H9 (cell line): ENCODE data around the gene CDH13. TPM values are rescaled to one million over a fixed set of nuclear protein-coding genes. Genes with fewer than 3 reads are reported as not detected.

Source experiments
- DNase-seq: peaks from one replicate; pipeline ENCODE4 v3.0.0-alpha.2; 2017
- H2AFZ ChIP-seq: one replicate; pipeline ENCODE4 v1.6.1; 2013; ENCODE audit warnings: mild to moderate bottlenecking, low read length, control low read depth, moderate library complexity
- H2AK5ac ChIP-seq: 2 replicates; pipeline ENCODE4 v1.6.1; 2013; ENCODE audit warnings: low read length, control low read depth, mixed read lengths; ENCODE audit not compliant: insufficient read length
- H2BK120ac ChIP-seq: one replicate; pipeline ENCODE4 v1.6.1; 2013; ENCODE audit warnings: low read depth, mild to moderate bottlenecking, low read length, control low read depth, inconsistent platforms; ENCODE audit not compliant: poor library complexity, severe bottlenecking
- H2BK12ac ChIP-seq: 2 replicates; pipeline ENCODE4 v1.6.1; 2013; ENCODE audit warnings: low read length, control low read depth, mixed read lengths, low read depth; ENCODE audit not compliant: insufficient read length
- H2BK15ac ChIP-seq: 2 replicates; pipeline ENCODE4 v1.6.1; 2013; ENCODE audit warnings: low read depth, low read length, control low read depth
- H2BK20ac ChIP-seq: one replicate; pipeline ENCODE4 v1.6.1; 2013; ENCODE audit warnings: low read depth, mild to moderate bottlenecking, low read length, control low read depth, inconsistent platforms; ENCODE audit not compliant: poor library complexity, severe bottlenecking
- H2BK5ac ChIP-seq: 2 replicates; pipeline ENCODE4 v1.6.1; 2013; ENCODE audit warnings: low read length, control low read depth, mixed read lengths; ENCODE audit not compliant: insufficient read length
- H3K14ac ChIP-seq: 2 replicates; pipeline ENCODE4 v1.6.1; 2013; ENCODE audit warnings: low read length, control low read depth; ENCODE audit not compliant: insufficient read depth
- H3K18ac ChIP-seq: 2 replicates; pipeline ENCODE4 v1.6.1; 2013; ENCODE audit warnings: low read depth, mild to moderate bottlenecking, mixed read lengths, low read length, control low read depth; ENCODE audit not compliant: insufficient read length
- H3K23ac ChIP-seq: 2 replicates; pipeline ENCODE4 v1.6.1; 2013; ENCODE audit warnings: low read length, control low read depth, mixed read lengths, low read depth; ENCODE audit not compliant: insufficient read length
- H3K23me2 ChIP-seq: 2 replicates; pipeline ENCODE4 v1.6.1; 2013; ENCODE audit warnings: low read depth, mild to moderate bottlenecking, mixed read lengths, low read length, control low read depth; ENCODE audit not compliant: insufficient read length, poor library complexity, severe bottlenecking
- H3K27ac ChIP-seq: 2 replicates; pipeline ENCODE4 v1.5.1; 2013; ENCODE audit warnings: low read length, control low read depth, mixed read lengths, low read depth; ENCODE audit not compliant: insufficient read length
- H3K27me3 ChIP-seq: 2 replicates; pipeline ENCODE4 v1.6.1; 2013; ENCODE audit warnings: low read length, control low read depth, inconsistent platforms; ENCODE audit not compliant: insufficient read depth
- H3K4ac ChIP-seq: 2 replicates; pipeline ENCODE4 v1.6.1; 2013; ENCODE audit warnings: low read depth, mild to moderate bottlenecking, control low read depth, inconsistent platforms, low read length, moderate library complexity
- H3K4me1 ChIP-seq: 2 replicates; pipeline ENCODE4 v1.6.1; 2013; ENCODE audit warnings: low read length, control low read depth, inconsistent platforms; ENCODE audit not compliant: insufficient read depth
- H3K4me2 ChIP-seq: 2 replicates; pipeline ENCODE4 v1.6.1; 2013; ENCODE audit warnings: low read length, control low read depth, mixed read lengths; ENCODE audit not compliant: insufficient read length, insufficient read depth
- H3K56ac ChIP-seq: 2 replicates; pipeline ENCODE4 v1.6.1; 2013; ENCODE audit warnings: low read depth, mild to moderate bottlenecking, mixed read lengths, low read length, control low read depth; ENCODE audit not compliant: insufficient read length
- H3K79me1 ChIP-seq: 2 replicates; pipeline ENCODE4 v1.6.1; 2013; ENCODE audit warnings: low read depth, mild to moderate bottlenecking, moderate library complexity, low read length, control low read depth, inconsistent platforms; ENCODE audit not compliant: insufficient read depth, poor library complexity, severe bottlenecking
- H3K79me2 ChIP-seq: 2 replicates; pipeline ENCODE4 v1.6.1; 2013; ENCODE audit warnings: low read length, control low read depth, inconsistent platforms; ENCODE audit not compliant: insufficient read depth
- H3K9ac ChIP-seq: 2 replicates; pipeline ENCODE4 v1.6.1; 2013; ENCODE audit warnings: low read length, control low read depth, mixed read lengths; ENCODE audit not compliant: insufficient read length; ENCODE audit errors: extremely low read depth
- H3K9me3 ChIP-seq: one replicate; pipeline ENCODE4 v1.6.1; 2013; ENCODE audit warnings: low read depth, low read length, inconsistent platforms; ENCODE audit not compliant: control insufficient read depth
- H3T11ph ChIP-seq: one replicate; pipeline ENCODE4 v1.6.1; 2013; ENCODE audit warnings: mild to moderate bottlenecking, low read length, control low read depth, inconsistent platforms
- H4K20me1 ChIP-seq: one replicate; pipeline ENCODE4 v1.6.1; 2013; ENCODE audit not compliant: control insufficient read depth, insufficient read length, insufficient read depth
- H4K5ac ChIP-seq: 2 replicates; pipeline ENCODE4 v1.6.1; 2013; ENCODE audit warnings: low read depth, mild to moderate bottlenecking, mixed read lengths, low read length, control low read depth; ENCODE audit not compliant: insufficient read length
- H4K8ac ChIP-seq: replicated peaks from 2 replicates; pipeline ENCODE4 v1.6.1; 2013; ENCODE audit warnings: low read length, control low read depth, mixed read lengths, low read depth; ENCODE audit not compliant: insufficient read length
- H4K91ac ChIP-seq: 2 replicates; pipeline ENCODE4 v1.6.1; 2013; ENCODE audit warnings: low read depth, mild to moderate bottlenecking, moderate library complexity, mixed read lengths, low read length, control low read depth; ENCODE audit not compliant: insufficient read length
- H3K27ac Mint-ChIP-seq, 3 experiments: 2 replicates in 2 of 3; 3 replicates in 1 of 3; pipeline ENCODE4 v1.8.0; 2020 to 2021; ENCODE audit warnings: mixed read lengths in 3 of 3, mild to moderate bottlenecking in 1 of 3, moderate library complexity in 1 of 3
- H3K27me3 Mint-ChIP-seq: 2 replicates; pipeline ENCODE4 v1.8.0; 2021; ENCODE audit warnings: low read depth, mild to moderate bottlenecking, moderate library complexity, mixed read lengths
- H3K36me3 Mint-ChIP-seq, 3 experiments: 2 replicates in 2 of 3; 3 replicates in 1 of 3; pipeline ENCODE4 v1.8.0; 2020 to 2021; ENCODE audit warnings: low read depth in 3 of 3, mixed read lengths in 3 of 3; ENCODE audit not compliant: insufficient read depth in 1 of 3
- H3K4me1 Mint-ChIP-seq, 2 experiments: 2 replicates each; pipeline ENCODE4 v1.8.0; 2020; ENCODE audit warnings: mixed read lengths in 2 of 2
- H3K4me3 Mint-ChIP-seq, 2 experiments: 2 replicates in 1 of 2; 3 replicates in 1 of 2; pipeline ENCODE4 v1.8.0; 2020 to 2021; ENCODE audit warnings: mild to moderate bottlenecking in 2 of 2, mixed read lengths in 2 of 2, moderate library complexity in 1 of 2
- H3K9me3 Mint-ChIP-seq, 2 experiments: 2 replicates in 1 of 2; 3 replicates in 1 of 2; pipeline ENCODE4 v1.8.0; 2020; ENCODE audit warnings: mild to moderate bottlenecking in 2 of 2, mixed read lengths in 2 of 2, moderate library complexity in 1 of 2
- CTCF ChIP-seq: fragments of 200-600 bp; sonication (generic); conservative IDR thresholded peaks from 3 replicates; pipeline ENCODE4 v1.8.0; 2021; ENCODE audit warnings: antibody characterized with exemption, mild to moderate bottlenecking
- WGBS: extraction: QIAGEN DNeasy Blood & Tissue Kit; methylation state at CpG from one replicate; pipeline ENCODE4 v1.1.7; 2013; ENCODE audit warnings: missing lambda C conversion rate, low lambda C conversion rate, mixed read lengths; ENCODE audit not compliant: insufficient read length; ENCODE audit errors: extremely low coverage; 5-methylcytosine and 5-hydroxymethylcytosine counted together
- total RNA-seq: library from RNA; stranded (reverse); gene quantifications from 2 replicates; pipeline ENCODE4 v1.2.1, GENCODE V29; 2021

CDH13 gene
- total RNA-seq, 1 experiment from 2014 or later, result 1.5 TPM

- Histone ChIP-seq H4K8ac (no peak overlapping the region), H2AFZ (no peak overlapping the region), H3K79me2 (no peaks in the 10 kb centered on the region), H3K79me1 (no peaks in the 10 kb centered on the region), H4K20me1 (no peaks in the 10 kb centered on the region), H4K91ac (no peak overlapping the region), H3K9me3 (no peaks in the 10 kb centered on the region), H3K14ac (no peak overlapping the region), H3K4ac (no peak overlapping the region), H3K4me2 (no peak overlapping the region), H3K4me1 (no peaks in the 10 kb centered on the region), H2BK12ac (no peak overlapping the region), H3K18ac (no peak overlapping the region), H3K23me2 (no peaks in the 10 kb centered on the region), H3K9ac (no peak overlapping the region), H2BK120ac (no peak overlapping the region), H2BK15ac (no peak overlapping the region), H2AK5ac (no peak overlapping the region), H3K56ac (no peak overlapping the region), H3T11ph (no peak overlapping the region), H2BK20ac (no peak overlapping the region), H3K23ac (no peak overlapping the region), H2BK5ac (no peak overlapping the region), H4K5ac (no peak overlapping the region), H3K27ac (no peak overlapping the region), H3K27me3 (no peaks in the 10 kb centered on the region)
- no CpG with 5 or more reads among the region's 7 CpGs for WGBS
- Mint-ChIP-seq H3K4me1 (peaks cover 10 to 21% of the 10 kb centered on the region in 2 experiments), H3K9me3 (no peaks in the 10 kb centered on the region; a peak in 1 of 5 replicates), H3K27me3 (peaks cover 10% of the 10 kb centered on the region; the same call in 1 of the 2 replicates), H3K27ac (no peak overlapping the region), H3K36me3 (no peaks in the 10 kb centered on the region), H3K4me3 (no peak overlapping the region)
- no peak for TF ChIP-seq CTCF
- DNase-seq, result no peak
Measured at GRCh38 chr16:82651921-82652601, 25.3 kb downstream of the CDH13 start.
